ENCODE results near the gene APC. TPM values are rescaled to one million over a fixed set of nuclear protein-coding genes. Genes with fewer than 3 reads are reported as not detected.

Gene APC
- total and polyA plus RNA-seq, 2 of the 8 experiments (the other 6 are each of a cell fraction or from before 2014, with no cell fraction given) = 6.8 to 41.9 TPM

GRCh38 chr5:112794410-112794809, 56.7 kb downstream of the APC start (continued):
- TF ChIP-seq, protein P1, sequence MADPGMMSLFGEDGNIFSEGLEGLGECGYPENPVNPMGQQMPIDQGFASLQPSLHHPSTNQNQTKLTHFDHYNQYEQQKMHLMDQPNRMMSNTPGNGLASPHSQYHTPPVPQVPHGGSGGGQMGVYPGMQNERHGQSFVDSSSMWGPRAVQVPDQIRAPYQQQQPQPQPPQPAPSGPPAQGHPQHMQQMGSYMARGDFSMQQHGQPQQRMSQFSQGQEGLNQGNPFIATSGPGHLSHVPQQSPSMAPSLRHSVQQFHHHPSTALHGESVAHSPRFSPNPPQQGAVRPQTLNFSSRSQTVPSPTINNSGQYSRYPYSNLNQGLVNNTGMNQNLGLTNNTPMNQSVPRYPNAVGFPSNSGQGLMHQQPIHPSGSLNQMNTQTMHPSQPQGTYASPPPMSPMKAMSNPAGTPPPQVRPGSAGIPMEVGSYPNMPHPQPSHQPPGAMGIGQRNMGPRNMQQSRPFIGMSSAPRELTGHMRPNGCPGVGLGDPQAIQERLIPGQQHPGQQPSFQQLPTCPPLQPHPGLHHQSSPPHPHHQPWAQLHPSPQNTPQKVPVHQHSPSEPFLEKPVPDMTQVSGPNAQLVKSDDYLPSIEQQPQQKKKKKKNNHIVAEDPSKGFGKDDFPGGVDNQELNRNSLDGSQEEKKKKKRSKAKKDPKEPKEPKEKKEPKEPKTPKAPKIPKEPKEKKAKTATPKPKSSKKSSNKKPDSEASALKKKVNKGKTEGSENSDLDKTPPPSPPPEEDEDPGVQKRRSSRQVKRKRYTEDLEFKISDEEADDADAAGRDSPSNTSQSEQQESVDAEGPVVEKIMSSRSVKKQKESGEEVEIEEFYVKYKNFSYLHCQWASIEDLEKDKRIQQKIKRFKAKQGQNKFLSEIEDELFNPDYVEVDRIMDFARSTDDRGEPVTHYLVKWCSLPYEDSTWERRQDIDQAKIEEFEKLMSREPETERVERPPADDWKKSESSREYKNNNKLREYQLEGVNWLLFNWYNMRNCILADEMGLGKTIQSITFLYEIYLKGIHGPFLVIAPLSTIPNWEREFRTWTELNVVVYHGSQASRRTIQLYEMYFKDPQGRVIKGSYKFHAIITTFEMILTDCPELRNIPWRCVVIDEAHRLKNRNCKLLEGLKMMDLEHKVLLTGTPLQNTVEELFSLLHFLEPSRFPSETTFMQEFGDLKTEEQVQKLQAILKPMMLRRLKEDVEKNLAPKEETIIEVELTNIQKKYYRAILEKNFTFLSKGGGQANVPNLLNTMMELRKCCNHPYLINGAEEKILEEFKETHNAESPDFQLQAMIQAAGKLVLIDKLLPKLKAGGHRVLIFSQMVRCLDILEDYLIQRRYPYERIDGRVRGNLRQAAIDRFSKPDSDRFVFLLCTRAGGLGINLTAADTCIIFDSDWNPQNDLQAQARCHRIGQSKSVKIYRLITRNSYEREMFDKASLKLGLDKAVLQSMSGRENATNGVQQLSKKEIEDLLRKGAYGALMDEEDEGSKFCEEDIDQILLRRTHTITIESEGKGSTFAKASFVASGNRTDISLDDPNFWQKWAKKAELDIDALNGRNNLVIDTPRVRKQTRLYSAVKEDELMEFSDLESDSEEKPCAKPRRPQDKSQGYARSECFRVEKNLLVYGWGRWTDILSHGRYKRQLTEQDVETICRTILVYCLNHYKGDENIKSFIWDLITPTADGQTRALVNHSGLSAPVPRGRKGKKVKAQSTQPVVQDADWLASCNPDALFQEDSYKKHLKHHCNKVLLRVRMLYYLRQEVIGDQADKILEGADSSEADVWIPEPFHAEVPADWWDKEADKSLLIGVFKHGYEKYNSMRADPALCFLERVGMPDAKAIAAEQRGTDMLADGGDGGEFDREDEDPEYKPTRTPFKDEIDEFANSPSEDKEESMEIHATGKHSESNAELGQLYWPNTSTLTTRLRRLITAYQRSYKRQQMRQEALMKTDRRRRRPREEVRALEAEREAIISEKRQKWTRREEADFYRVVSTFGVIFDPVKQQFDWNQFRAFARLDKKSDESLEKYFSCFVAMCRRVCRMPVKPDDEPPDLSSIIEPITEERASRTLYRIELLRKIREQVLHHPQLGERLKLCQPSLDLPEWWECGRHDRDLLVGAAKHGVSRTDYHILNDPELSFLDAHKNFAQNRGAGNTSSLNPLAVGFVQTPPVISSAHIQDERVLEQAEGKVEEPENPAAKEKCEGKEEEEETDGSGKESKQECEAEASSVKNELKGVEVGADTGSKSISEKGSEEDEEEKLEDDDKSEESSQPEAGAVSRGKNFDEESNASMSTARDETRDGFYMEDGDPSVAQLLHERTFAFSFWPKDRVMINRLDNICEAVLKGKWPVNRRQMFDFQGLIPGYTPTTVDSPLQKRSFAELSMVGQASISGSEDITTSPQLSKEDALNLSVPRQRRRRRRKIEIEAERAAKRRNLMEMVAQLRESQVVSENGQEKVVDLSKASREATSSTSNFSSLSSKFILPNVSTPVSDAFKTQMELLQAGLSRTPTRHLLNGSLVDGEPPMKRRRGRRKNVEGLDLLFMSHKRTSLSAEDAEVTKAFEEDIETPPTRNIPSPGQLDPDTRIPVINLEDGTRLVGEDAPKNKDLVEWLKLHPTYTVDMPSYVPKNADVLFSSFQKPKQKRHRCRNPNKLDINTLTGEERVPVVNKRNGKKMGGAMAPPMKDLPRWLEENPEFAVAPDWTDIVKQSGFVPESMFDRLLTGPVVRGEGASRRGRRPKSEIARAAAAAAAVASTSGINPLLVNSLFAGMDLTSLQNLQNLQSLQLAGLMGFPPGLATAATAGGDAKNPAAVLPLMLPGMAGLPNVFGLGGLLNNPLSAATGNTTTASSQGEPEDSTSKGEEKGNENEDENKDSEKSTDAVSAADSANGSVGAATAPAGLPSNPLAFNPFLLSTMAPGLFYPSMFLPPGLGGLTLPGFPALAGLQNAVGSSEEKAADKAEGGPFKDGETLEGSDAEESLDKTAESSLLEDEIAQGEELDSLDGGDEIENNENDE (IDR thresholded peaks at IDR 0.05; ENCODE audit: insufficient replicate concordance, low read length) = no peak
- TF ChIP-seq HDAC2 (IDR thresholded peaks at IDR 0.05; ENCODE audit: borderline replicate concordance in 1 of 2, low read depth in 2 of 2, low read length in 2 of 2) (no peak), RFX5 (IDR thresholded peaks at IDR 0.05; ENCODE audit: borderline replicate concordance, low read depth, low read length) (no peak), MAX (IDR thresholded peaks at IDR 0.05) (no peak), BRCA1 (IDR thresholded peaks at IDR 0.05; ENCODE audit: low read depth, low read length) (no peak), SRF (IDR thresholded peaks at IDR 0.05; ENCODE audit: low read depth, low read length) (no peak), RAD21 (IDR thresholded peaks at IDR 0.05 in 1 of 2, conservative IDR thresholded peaks at IDR 0.05 in 1 of 2; ENCODE audit: low read depth in 2 of 2, low read length in 2 of 2) (no peak), PHF8 (conservative IDR thresholded peaks at IDR 0.05; ENCODE audit: low read depth, low read length) (no peak)
- TF ChIP-seq, protein P2, sequence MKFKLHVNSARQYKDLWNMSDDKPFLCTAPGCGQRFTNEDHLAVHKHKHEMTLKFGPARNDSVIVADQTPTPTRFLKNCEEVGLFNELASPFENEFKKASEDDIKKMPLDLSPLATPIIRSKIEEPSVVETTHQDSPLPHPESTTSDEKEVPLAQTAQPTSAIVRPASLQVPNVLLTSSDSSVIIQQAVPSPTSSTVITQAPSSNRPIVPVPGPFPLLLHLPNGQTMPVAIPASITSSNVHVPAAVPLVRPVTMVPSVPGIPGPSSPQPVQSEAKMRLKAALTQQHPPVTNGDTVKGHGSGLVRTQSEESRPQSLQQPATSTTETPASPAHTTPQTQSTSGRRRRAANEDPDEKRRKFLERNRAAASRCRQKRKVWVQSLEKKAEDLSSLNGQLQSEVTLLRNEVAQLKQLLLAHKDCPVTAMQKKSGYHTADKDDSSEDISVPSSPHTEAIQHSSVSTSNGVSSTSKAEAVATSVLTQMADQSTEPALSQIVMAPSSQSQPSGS (IDR thresholded peaks at IDR 0.05; ENCODE audit: low read length) = no peak
